WTC11 (cell line): ENCODE data around the gene OPCML.

Experiments used
- GABPB1 ChIP-seq: sonication (generic); formaldehyde crosslinking; IDR thresholded peaks from 2 replicates; pipeline ENCODE4 v1.8.1; 2023; ENCODE audit warnings: mild to moderate bottlenecking, missing genetic modification reagents
- SP1 ChIP-seq: sonication (generic); formaldehyde crosslinking; conservative IDR thresholded peaks from 2 replicates; pipeline ENCODE4 v1.8.1; 2022; ENCODE audit warnings: missing genetic modification reagents
- TP53 ChIP-seq: sonication (generic); formaldehyde crosslinking; IDR thresholded peaks from 2 replicates; pipeline ENCODE4 v1.8.1; 2023; ENCODE audit warnings: mild to moderate bottlenecking, missing genetic modification reagents
- TF ChIP-seq, protein P1 (sequence below): sonication (generic); formaldehyde crosslinking; IDR thresholded peaks from 2 replicates; pipeline ENCODE4 v1.8.0; 2022; ENCODE audit warnings: mild to moderate bottlenecking, missing genetic modification reagents
- TF ChIP-seq, protein P2 (sequence below): sonication (generic); formaldehyde crosslinking; IDR thresholded peaks from 2 replicates; pipeline ENCODE4 v1.8.1; 2023; ENCODE audit warnings: mild to moderate bottlenecking, missing genetic modification reagents, moderate library complexity

DNA sequence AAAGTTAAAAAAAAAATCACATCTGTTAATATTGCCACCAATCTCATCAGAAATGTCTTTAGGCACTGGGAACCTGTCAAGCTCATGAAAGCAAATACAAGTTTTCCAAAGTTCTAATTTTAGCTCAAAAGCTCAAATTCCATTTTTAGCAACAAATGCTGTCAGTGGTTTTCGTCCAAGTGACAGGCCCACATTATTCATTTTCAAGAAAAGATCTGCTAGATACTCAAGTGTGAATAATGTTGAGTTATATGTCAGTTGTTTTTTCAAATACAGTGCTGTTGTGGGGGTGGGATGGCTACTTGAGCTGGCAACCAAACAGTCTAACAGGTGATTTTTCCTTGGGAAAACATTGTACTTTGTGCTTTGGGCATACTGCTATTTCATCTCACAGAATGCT lies 1072.6 kb downstream of the OPCML start:
- TF ChIP-seq, protein P1, sequence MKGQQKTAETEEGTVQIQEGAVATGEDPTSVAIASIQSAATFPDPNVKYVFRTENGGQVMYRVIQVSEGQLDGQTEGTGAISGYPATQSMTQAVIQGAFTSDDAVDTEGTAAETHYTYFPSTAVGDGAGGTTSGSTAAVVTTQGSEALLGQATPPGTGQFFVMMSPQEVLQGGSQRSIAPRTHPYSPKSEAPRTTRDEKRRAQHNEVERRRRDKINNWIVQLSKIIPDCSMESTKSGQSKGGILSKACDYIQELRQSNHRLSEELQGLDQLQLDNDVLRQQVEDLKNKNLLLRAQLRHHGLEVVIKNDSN (CRISPR knock-in tag) = no peak
- TF ChIP-seq GABPB1 (CRISPR knock-in tag) = no peak
- TF ChIP-seq, protein P2, sequence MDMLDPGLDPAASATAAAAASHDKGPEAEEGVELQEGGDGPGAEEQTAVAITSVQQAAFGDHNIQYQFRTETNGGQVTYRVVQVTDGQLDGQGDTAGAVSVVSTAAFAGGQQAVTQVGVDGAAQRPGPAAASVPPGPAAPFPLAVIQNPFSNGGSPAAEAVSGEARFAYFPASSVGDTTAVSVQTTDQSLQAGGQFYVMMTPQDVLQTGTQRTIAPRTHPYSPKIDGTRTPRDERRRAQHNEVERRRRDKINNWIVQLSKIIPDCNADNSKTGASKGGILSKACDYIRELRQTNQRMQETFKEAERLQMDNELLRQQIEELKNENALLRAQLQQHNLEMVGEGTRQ (CRISPR knock-in tag) = no peak
- TF ChIP-seq SP1 = no peak
- TF ChIP-seq TP53 (CRISPR knock-in tag) = no peak
